EL (cell line): ENCODE results near the gene ATP5PB.

Source experiments
- DNase-seq: peaks from one replicate; pipeline ENCODE4 v3.0.0-alpha.2; 2016

Gene ATP5PB

DNA sequence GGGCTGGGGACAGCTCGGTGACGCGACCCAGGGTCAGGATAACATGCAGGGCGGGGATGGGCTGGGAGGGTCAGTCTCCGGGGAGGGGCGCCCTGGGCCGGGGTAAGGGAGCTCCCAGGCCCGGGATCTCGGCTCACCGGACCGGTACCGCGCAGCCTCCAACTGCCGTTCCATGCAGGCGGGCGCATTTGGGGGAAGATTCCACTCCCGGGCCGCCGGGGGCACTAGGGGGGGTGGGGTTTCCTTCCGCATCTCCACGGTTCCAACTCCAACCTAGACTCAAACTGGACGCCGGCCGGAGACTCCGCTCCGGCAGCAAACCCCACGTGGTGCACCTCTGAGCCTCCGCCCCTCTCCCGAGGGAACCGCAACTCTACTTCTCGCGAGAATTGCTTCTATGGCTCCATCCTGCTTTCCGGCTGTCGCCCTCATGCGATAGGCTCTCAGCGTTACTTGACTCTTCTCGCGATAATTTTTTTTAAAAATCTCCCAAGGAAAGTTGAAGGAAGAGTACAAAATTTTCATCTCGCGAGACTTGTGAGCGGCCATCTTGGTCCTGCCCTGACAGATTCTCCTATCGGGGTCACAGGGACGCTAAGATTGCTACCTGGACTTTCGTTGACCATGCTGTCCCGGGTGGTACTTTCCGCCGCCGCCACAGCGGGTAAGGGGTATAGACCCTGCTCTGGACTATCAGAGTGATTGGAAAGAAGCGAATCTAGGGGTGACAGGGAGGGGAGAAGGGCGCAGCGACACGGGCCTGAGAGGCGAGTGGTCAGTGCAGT is at the start of gene ATP5PB, which contains the start of gene WDR77:
Gene ATP5PB, plus strand, starts transcription at position 547 of the 785 bp plus-strand sequence. Its CDS starts 78 bp downstream, at position 625.
Gene WDR77, minus strand, starts transcription at position 339 of the 785 bp plus-strand sequence. Its CDS starts 87 bp downstream, at position 252.
- peak; percentile 99 for DNase-seq

GRCh38 chr1:111399792-111400610 is 49.3 kb upstream of the ATP5PB start:
- peak; percentile 47 for DNase-seq

DNA sequence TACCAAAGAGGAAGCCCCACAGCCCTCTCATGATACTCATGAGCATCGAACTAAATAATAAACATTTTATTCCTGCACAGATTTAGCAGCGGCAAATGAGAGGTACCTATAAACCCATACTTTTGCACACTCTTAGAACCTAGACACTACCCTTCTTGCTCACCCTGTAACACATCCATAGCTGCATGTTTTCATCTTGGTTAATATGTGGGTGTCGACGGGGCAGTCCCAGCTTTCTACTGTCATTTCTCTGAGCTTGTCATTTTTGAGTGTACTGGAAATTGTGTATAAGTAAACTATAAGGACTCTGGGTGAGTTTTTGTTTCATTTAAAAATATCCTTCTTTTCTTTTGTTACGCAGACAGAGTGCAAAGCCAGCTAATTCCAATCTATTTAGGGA is 47.2 kb upstream of the ATP5PB start:
- DNase-seq: no peak

DNA sequence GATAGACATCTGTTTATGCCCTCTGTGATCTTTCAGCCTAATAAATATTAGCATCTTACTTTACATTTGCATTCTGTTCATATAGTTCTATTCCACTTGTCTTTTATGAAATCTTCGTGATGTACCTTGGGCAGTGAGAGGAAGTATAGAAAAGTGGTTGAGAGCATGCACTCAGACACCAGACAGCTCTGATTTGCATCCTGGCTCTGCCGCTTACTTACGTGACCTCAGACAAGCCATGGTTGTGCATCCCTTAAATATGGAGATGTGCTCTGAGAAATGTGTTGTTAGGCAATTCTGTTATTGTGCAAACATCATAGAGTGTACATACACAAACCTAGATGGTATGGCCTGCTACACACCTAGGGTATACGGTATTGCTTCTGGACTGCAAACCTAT is 44.7 kb upstream of the ATP5PB start:
- DNase-seq: no peak

DNA sequence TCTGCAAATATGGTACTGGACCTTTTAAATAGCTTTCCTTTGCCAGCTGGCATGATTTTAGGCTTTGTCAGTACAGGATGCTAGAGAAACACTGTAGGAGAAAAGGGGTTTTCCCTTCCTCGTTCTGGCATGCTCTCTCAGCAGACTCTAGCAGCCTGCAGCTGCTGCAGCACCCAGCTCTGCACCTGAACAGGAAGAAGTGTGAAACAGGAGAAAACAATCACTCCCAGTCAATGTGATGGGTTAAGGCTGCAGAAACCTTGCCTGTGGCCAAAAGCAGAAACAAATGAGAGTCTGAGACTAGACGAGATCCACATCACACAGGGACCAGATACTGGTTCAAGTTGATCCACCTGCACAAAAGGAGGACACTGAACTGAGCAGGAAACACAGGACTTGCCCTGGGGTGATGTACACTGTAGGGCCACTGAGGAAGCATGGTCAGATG is 42.9 kb upstream of the ATP5PB start:
- no peak for DNase-seq

GRCh38 chr1:111407301-111407700 is 42.0 kb upstream of the ATP5PB start:
- DNase-seq: no peak

DNA sequence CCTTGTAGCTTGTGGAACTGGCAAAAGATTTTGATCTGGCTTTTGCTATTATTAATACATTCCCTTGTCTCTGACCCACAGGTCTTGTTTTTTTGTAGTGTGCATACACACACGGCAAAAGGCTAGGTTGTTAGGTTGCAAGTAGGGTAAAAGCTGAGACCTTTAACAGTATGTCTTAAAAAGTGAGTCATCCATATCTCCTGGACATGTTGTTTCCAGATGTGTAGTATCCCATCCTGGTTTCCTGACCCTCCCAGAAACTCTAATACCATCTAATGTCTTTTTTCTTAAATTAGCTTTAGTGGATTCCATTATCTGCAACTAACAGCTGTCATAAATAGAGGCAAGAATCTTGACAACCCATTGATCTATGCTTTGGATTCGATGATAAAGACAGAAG is 36.4 kb upstream of the ATP5PB start:
- no peak for DNase-seq

- no peak for DNase-seq
Measured at GRCh38 chr1:111414756-111415155, 34.5 kb upstream of the ATP5PB start.

DNA sequence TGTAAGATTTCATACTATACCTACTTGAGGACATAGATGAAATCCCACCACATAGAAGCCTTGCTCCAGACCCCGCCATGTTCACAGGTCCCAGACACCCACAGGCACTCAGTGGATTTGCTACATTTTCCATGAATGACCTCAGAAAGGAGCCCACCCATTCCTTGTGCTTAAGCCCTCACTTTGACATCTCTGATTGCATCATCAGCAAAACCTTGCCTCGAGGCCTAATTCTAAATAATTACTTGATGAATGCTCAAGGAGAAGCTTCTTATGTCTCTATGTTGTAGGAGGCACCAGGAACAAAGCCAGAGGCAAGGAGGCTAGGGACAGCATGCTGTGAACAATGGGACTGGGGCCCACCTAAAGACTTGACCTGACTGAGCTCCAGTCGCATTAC is 33.8 kb upstream of the ATP5PB start:
- DNase-seq: no peak

DNA sequence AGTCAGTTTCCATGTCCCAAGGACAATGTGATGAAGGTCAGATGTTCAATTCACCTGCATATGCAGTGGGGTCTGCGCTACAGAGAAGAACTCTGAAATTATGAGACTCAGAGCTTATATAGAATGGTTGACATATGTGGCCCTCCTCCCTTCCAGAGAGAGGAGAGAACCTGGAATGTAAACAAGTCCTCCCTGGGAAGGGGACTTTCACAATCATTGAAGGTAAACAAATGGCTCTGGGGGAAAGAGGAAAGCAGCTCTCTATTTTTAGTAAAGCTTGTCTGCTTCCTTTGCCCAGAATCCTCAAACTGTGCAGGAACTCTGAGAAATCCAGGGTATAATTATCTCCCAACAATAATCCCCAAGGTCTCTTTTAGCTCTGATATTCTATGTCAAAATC is 31.5 kb upstream of the ATP5PB start:
- no peak for DNase-seq

DNA sequence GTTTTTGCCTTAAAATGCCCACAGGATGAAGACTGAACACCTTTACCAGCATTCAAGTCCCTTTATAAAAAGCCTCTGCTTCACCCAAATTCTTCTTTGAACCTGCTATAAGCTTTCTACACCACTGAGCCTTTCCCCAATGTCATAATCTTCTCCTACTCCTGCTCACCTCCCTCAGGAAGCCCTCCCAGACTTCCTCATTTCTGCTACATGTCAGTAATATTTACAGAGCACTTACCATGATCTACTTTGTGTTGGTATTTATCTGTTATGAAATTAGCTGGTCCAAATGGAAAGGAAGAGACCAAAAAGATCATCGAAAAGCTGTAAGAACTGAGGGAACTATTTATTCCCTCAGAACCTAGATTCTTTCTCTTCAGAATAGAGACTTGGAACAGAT is 30.2 kb upstream of the ATP5PB start:
- no peak for DNase-seq

DNA sequence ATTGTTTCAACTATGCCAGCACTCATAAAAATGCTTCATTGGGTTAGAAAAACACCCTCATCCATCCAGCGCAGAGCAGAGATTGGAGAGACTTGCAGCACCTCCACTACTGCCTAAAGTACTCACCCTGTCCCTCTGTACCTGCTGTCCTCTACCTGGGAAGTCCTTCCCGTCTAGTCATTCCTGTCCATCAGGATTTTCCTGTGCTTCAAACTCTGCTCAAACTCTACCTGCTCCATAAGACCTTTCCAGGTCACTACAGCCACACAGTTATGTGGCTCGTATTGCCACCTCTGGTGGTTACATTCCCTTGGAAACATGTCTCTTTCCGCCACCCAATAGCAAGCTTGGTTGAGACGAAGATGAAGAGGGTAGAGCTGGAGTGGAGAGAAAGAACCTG is 28.9 kb upstream of the ATP5PB start:
- no peak for DNase-seq

DNA sequence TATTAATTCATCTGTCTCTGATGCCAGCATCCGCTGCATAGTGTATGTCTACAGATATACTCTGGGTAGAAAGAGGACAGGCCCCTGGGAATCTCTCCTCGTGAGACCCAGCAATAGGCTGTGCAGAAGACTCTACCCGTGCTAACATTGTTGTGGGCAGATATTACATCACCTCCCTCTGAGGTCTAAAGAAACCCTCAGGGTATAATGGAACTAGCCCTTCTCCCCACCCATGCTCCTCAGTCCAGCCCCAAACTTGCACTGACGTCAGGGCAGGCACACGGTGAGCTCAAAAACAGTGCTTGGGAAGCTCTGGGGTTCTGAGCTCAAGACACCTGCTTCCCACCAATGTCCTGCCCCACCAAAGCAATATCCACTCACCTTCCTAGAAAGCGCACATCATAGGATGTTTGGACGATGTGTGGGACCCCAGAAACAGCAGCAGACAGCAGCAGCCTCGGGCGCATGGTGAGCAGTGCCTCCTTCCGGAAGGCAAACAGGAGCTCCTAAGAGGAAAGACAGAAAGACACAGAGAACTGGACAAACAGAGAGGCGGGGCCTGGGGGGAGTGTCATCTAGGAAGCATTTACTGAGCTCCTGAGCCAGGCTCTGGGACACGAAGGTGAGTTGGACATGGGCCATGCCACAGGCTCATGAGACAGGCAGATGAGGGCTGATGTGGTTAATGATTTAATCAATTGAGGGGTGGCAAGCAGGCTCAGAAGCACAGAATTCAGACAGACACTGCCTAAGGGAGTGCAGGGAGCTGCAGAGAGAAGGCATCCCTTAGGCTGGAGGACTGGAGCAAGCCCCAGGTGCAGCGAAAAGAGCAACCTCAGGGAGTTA is 26.5 kb upstream of the ATP5PB start:
- DNase-seq: peak; percentile 49

GRCh38 chr1:111424281-111424680 is 25.0 kb upstream of the ATP5PB start:
- DNase-seq: no peak

DNA sequence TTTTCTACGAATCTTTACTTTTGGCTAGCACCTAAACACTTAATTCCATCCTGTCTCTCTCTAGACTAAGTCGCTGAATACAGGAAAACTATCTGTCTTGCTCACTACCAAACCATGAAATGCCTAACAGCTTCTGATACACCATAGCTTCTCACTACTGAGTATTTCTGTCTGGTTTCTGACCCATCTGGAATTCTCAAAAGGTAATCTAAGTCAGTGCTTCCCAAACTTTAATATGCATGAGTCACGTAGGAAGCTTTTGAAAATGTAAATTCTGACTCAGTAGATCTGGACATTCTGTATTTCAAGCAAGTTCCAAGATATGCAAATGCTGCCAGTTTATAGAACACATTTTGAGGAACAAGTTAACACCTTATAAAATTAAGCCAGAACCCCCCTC is 12.5 kb upstream of the ATP5PB start:
- peak; percentile 49 for DNase-seq

- DNase-seq: no peak
Measured at GRCh38 chr1:111439461-111440351, 9.6 kb upstream of the ATP5PB start.

- peak; percentile 14 for DNase-seq
Measured at GRCh38 chr1:111441573-111442192, 7.6 kb upstream of the ATP5PB start.

- no peak for DNase-seq
Measured at GRCh38 chr1:111442457-111442856, 6.8 kb upstream of the ATP5PB start.

- no peak for DNase-seq
Measured at GRCh38 chr1:111444031-111444430, 5.2 kb upstream of the ATP5PB start.

- no peak for DNase-seq
Measured at GRCh38 chr1:111446546-111446945, 2.7 kb upstream of the ATP5PB start.
